ENCODE results near the gene GNPDA1. TPM values are rescaled to one million over a fixed set of nuclear protein-coding genes. Genes with fewer than 3 reads are reported as not detected.

Gene GNPDA1
- total RNA-seq, 1 donor from 2014 or later: 67.1 TPM

DNA sequence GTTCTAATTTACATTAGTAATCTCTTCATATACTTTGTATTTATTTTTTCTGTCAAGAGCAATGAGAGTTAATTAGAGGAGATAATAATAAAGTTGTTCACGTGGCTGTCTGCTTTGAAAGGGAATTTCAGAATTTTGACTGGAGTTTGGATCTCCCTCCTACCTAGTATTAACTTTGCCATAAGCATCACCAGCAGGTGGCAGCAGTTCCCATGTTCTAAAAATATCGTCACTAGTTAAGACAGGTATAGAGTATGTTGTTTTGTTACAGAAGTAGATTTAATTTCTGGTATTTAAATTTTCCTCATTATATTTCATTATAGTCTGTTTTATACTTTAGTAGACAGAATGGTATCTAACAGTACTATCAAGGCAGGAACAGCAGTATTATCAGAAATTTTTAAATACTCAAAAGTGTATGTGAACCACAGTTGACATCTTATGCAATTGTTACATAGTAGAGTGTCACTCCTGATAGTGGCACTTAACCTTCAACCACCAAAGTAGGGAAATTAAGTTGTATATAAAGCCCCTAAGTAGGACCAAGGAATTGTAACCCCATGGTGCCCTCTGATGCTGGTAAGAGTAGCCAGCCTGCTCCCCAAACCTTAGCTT lies 20.4 kb downstream of the GNPDA1 start:
- FAIRE-seq: no peak

GRCh38 chr5:141989720-141990119 lies 23.1 kb downstream of the GNPDA1 start:
- FAIRE-seq: no peak
- TF ChIP-seq CTCF (IDR thresholded peaks at IDR 0.05; ENCODE audit: insufficient read depth, low read length, severe bottlenecking): no peak
- DNase-seq (ENCODE audit: low read depth): no peak
- Histone ChIP-seq H3K36me3 (ENCODE audit: control insufficient read depth, insufficient read depth, low read length) (peaks cover 8% of the 10 kb centered on the region), H3K4me3 (ENCODE audit: low read depth, low read length) (no peak overlapping the region), H3K27me3 (ENCODE audit: control insufficient read depth, insufficient read depth, low read length) (no peaks in the 10 kb centered on the region)

More for the DNA sequence above, 20.4 kb downstream of the GNPDA1 start:
- Histone ChIP-seq H3K36me3 (ENCODE audit: control insufficient read depth, insufficient read depth, low read length) (peaks cover 5% of the 10 kb centered on the region), H3K27me3 (ENCODE audit: control insufficient read depth, insufficient read depth, low read length) (no peaks in the 10 kb centered on the region), H3K4me3 (ENCODE audit: low read depth, low read length) (no peak overlapping the region)
- peak; percentile 46 for TF ChIP-seq CTCF (IDR thresholded peaks at IDR 0.05; ENCODE audit: insufficient read depth, low read length, severe bottlenecking)
- DNase-seq (ENCODE audit: low read depth): peak; percentile 62

DNA sequence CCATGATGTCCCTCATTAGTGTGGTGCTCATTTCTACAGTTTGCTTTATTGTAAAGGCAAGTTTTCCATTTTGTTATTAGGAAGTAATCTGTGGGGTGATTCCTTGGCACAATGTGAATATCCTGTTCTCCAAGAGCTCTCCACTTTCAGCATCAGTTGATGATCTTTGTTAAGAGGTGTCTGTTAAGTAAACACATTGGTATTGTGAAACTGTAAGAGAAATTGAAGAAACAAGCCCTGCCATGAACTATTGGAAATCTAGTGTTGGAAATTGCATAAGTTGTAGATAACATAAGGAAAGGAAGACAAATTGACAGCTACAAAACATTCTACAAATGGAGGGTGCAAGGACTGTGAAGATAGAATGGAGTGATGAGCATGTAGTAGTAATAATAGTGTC lies 26.8 kb downstream of the GNPDA1 start:
- FAIRE-seq (no peak), DNase-seq (ENCODE audit: low read depth) (no peak)
- peaks cover 10% of the 10 kb centered on the region for H3K36me3 ChIP-seq (ENCODE audit: control insufficient read depth, insufficient read depth, low read length)

GRCh38 chr5:141982626-141983025 lies 30.2 kb downstream of the GNPDA1 start:
- Histone ChIP-seq H3K4me3 (ENCODE audit: low read depth, low read length) (no peak overlapping the region), H3K36me3 (ENCODE audit: control insufficient read depth, insufficient read depth, low read length) (peaks cover 21% of the 10 kb centered on the region), H3K27me3 (ENCODE audit: control insufficient read depth, insufficient read depth, low read length) (no peaks in the 10 kb centered on the region)
- DNase-seq (ENCODE audit: low read depth) (no peak), FAIRE-seq (no peak)
- no peak for TF ChIP-seq CTCF (IDR thresholded peaks at IDR 0.05; ENCODE audit: insufficient read depth, low read length, severe bottlenecking)

More for the DNA sequence above, 26.8 kb downstream of the GNPDA1 start:
- TF ChIP-seq CTCF (IDR thresholded peaks at IDR 0.05; ENCODE audit: insufficient read depth, low read length, severe bottlenecking): no peak
- Histone ChIP-seq H3K27me3 (ENCODE audit: control insufficient read depth, insufficient read depth, low read length) (no peaks in the 10 kb centered on the region), H3K4me3 (ENCODE audit: low read depth, low read length) (no peak overlapping the region)

- FAIRE-seq: no peak
- peaks cover 21% of the 10 kb centered on the region for H3K36me3 ChIP-seq (ENCODE audit: control insufficient read depth, insufficient read depth, low read length)
These were observed 34.4 kb downstream of the GNPDA1 start for GRCh38 chr5:141978389-141978788.

More at GRCh38 chr5:141978389-141978788, 34.4 kb downstream of the GNPDA1 start:
- no peak overlapping the region for H3K4me3 ChIP-seq (ENCODE audit: low read depth, low read length)
- H3K27me3 ChIP-seq (ENCODE audit: control insufficient read depth, insufficient read depth, low read length): no peaks in the 10 kb centered on the region
- DNase-seq (ENCODE audit: low read depth): no peak
- no peak for TF ChIP-seq CTCF (IDR thresholded peaks at IDR 0.05; ENCODE audit: insufficient read depth, low read length, severe bottlenecking)
